ENCODE measurements around the gene DNAJB9. TPM values are rescaled to one million over a fixed set of nuclear protein-coding genes. Genes with fewer than 3 reads are reported as not detected.
A peak's percentile ranks its signal among the peaks of the same experiment; 100 is the strongest.

DNAJB9 gene
- total and polyA plus RNA-seq, 2 of the 8 experiments (the other 6 are each of a cell fraction or from before 2014, with no cell fraction given) = 1.8 to 9.7 TPM

DNA sequence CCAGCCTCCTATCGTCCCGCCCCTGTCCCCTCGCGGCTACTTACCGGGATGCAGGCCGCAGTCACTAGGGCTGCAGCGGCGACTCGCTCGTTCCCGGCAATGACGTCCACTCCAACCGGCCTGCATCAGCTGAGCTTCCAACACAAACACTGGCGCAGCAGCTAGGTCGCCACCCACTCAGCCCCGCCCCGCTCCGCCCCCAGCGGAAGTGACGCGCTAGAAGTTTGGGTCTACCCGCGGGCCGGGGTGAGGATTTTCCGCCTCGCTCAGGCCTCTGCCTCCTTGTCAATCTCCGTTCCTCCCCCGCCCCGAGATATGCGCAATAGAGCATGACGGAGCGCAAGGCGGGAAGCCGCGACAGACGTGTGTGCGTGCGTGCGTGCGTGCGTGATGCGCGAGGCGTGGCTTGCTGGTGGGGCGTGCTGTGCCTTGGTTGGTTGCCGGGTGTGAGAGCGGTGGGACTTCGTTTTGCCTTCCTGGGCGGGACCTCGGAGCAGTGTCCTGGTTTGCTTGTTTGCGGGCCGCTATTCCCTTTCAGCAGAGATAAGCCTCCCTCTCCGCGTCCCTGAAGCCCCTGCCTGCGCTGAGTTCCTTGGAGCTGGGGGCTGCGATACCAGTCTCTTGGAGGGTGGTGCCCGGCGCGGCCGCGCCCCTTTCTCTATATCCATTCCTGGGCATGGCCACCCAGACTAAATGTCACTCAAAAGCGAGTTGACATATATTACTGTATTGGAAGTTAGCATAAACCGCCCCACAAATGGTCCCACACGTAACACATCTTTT is 43.5 kb upstream of the DNAJB9 start, which contains the start of gene PNPLA8 (continued):
- TF ChIP-seq RFX5 (IDR thresholded peaks at IDR 0.05; ENCODE audit: borderline replicate concordance, low read depth, low read length) (no peak), GTF2F1 (IDR thresholded peaks at IDR 0.05; ENCODE audit: borderline replicate concordance, low read depth, low read length) (no peak), SRF (IDR thresholded peaks at IDR 0.05; ENCODE audit: low read depth, low read length) (0 out of 2 replicates have a peak, but pooled peaks have one; percentile 4), CHD1 (IDR thresholded peaks at IDR 0.05; ENCODE audit: low read depth, low read length) (no peak), KDM4A (IDR thresholded peaks at IDR 0.05; ENCODE audit: low read depth, low read length, severe bottlenecking) (peak; percentile 70), RXRA (IDR thresholded peaks at IDR 0.05; ENCODE audit: insufficient read depth, low read depth, low read length) (no peak), CHD2 (IDR thresholded peaks at IDR 0.05; ENCODE audit: low read length) (no peak), POLR2AphosphoS5 (IDR thresholded peaks at IDR 0.05; ENCODE audit: low read depth, low read length) (peak; percentile 94)
